ENCODE results near the gene DENND1A. TPM values are rescaled to one million over a fixed set of nuclear protein-coding genes. Genes with fewer than 3 reads are reported as not detected.
A peak's percentile ranks its signal among the peaks of the same experiment; 100 is the strongest.

The DENND1A gene
- total RNA-seq, 1 donor from 2014 or later = 48.1 TPM

GRCh38 chr9:123591283-123591682 lies 338.6 kb downstream of the DENND1A start:
- TF ChIP-seq EZH2phosphoT487 (IDR thresholded peaks at IDR 0.05) = no peak
- no peak for TF ChIP-seq CTCF (IDR thresholded peaks at IDR 0.05)
- TF ChIP-seq EZH2 (IDR thresholded peaks at IDR 0.05) = no peak
- H3K4me3 ChIP-seq = no peak overlapping the region
- no peaks in the 10 kb centered on the region for H3K36me3 ChIP-seq
- H4K20me1 ChIP-seq (ENCODE audit: low read depth) = peaks cover 5% of the 10 kb centered on the region
- H3K27ac ChIP-seq = no peak overlapping the region
- Mint-ChIP-seq H3K4me1 (peaks cover 25% of the 10 kb centered on the region), H3K4me3 (peak overlapping the region; percentile 19), H3K9me3 (peaks cover 13% of the 10 kb centered on the region), H3K36me3 (peaks cover 8% of the 10 kb centered on the region), H3K27me3 (ENCODE audit: insufficient read depth, low read depth) (peaks cover 3% of the 10 kb centered on the region), H3K27ac (no peak overlapping the region)
- H2AFZ ChIP-seq (replicated peaks) = no peak overlapping the region
- no peaks in the 10 kb centered on the region for H3F3A ChIP-seq (ENCODE audit: low read depth)
- no peaks in the 10 kb centered on the region for H3K79me2 ChIP-seq (ENCODE audit: low read depth)
- H3K9me3 ChIP-seq (ENCODE audit: low read depth) = no peaks in the 10 kb centered on the region
- H3K9ac ChIP-seq = no peak overlapping the region
- H3K4me1 ChIP-seq = peaks cover 4% of the 10 kb centered on the region
- DNase-seq (ENCODE audit: low spot score) = no peak
- H3K4me2 ChIP-seq = no peak overlapping the region
- H3K27me3 ChIP-seq = no peaks in the 10 kb centered on the region

- H3K9me3 Mint-ChIP-seq = peaks cover 13% of the 10 kb centered on the region
- peaks cover 5% of the 10 kb centered on the region for H4K20me1 ChIP-seq (ENCODE audit: low read depth)
- H3K9ac ChIP-seq = no peak overlapping the region
- DNase-seq (ENCODE audit: low spot score) = no peak
- H3F3A ChIP-seq (ENCODE audit: low read depth) = no peaks in the 10 kb centered on the region
- TF ChIP-seq EZH2 (IDR thresholded peaks at IDR 0.05) = no peak
- TF ChIP-seq CTCF (IDR thresholded peaks at IDR 0.05) = no peak
- no peak for TF ChIP-seq EZH2phosphoT487 (IDR thresholded peaks at IDR 0.05)
- H3K4me3 Mint-ChIP-seq = no peak overlapping the region
- no peak overlapping the region for H3K4me2 ChIP-seq
- H3K4me1 Mint-ChIP-seq = peaks cover 21% of the 10 kb centered on the region
- H3K4me3 ChIP-seq = no peak overlapping the region
- H3K4me1 ChIP-seq = peaks cover 4% of the 10 kb centered on the region
- no peaks in the 10 kb centered on the region for H3K79me2 ChIP-seq (ENCODE audit: low read depth)
- H3K27me3 Mint-ChIP-seq (ENCODE audit: insufficient read depth, low read depth) = peaks cover 5% of the 10 kb centered on the region
- H3K27me3 ChIP-seq = no peaks in the 10 kb centered on the region
- H3K9me3 ChIP-seq (ENCODE audit: low read depth) = no peaks in the 10 kb centered on the region
- peaks cover 8% of the 10 kb centered on the region for H3K36me3 Mint-ChIP-seq
- no peak overlapping the region for H3K27ac Mint-ChIP-seq
- no peak overlapping the region for H3K27ac ChIP-seq
- H3K36me3 ChIP-seq = no peaks in the 10 kb centered on the region
- no peak overlapping the region for H2AFZ ChIP-seq (replicated peaks)
These were observed 339.4 kb downstream of the DENND1A start for GRCh38 chr9:123590499-123590898.

- TF ChIP-seq EZH2 (IDR thresholded peaks at IDR 0.05) (no peak), CTCF (IDR thresholded peaks at IDR 0.05) (no peak), EZH2phosphoT487 (IDR thresholded peaks at IDR 0.05) (no peak)
- no peak overlapping the region for H3K27ac ChIP-seq
- no peak for DNase-seq (ENCODE audit: low spot score)
- H3K36me3 Mint-ChIP-seq = peaks cover 8% of the 10 kb centered on the region
- H3K4me3 ChIP-seq = no peak overlapping the region
- H3K27me3 Mint-ChIP-seq (ENCODE audit: insufficient read depth, low read depth) = peaks cover 6% of the 10 kb centered on the region
- H4K20me1 ChIP-seq (ENCODE audit: low read depth) = peaks cover 5% of the 10 kb centered on the region
- H3K9me3 Mint-ChIP-seq = peaks cover 13% of the 10 kb centered on the region
- no peak overlapping the region for H2AFZ ChIP-seq (replicated peaks)
- H3K27me3 ChIP-seq = no peaks in the 10 kb centered on the region
- no peak overlapping the region for H3K4me3 Mint-ChIP-seq
- H3K36me3 ChIP-seq = no peaks in the 10 kb centered on the region
- no peak overlapping the region for H3K27ac Mint-ChIP-seq
- no peaks in the 10 kb centered on the region for H3F3A ChIP-seq (ENCODE audit: low read depth)
- no peaks in the 10 kb centered on the region for H3K9me3 ChIP-seq (ENCODE audit: low read depth)
- no peak overlapping the region for H3K4me2 ChIP-seq
- H3K4me1 Mint-ChIP-seq = peaks cover 17% of the 10 kb centered on the region
- H3K4me1 ChIP-seq = no peaks in the 10 kb centered on the region
- H3K9ac ChIP-seq = no peak overlapping the region
- no peaks in the 10 kb centered on the region for H3K79me2 ChIP-seq (ENCODE audit: low read depth)
These were observed 340.3 kb downstream of the DENND1A start for GRCh38 chr9:123589361-123590239.
